Measurements from ENCODE around the gene MICU1.
"Not testable (repeated sequence)": the region's sequence is repeated elsewhere in the genome, so short reads cannot be mapped to it uniquely, and the experiment has no call there.

The MICU1 gene

DNA sequence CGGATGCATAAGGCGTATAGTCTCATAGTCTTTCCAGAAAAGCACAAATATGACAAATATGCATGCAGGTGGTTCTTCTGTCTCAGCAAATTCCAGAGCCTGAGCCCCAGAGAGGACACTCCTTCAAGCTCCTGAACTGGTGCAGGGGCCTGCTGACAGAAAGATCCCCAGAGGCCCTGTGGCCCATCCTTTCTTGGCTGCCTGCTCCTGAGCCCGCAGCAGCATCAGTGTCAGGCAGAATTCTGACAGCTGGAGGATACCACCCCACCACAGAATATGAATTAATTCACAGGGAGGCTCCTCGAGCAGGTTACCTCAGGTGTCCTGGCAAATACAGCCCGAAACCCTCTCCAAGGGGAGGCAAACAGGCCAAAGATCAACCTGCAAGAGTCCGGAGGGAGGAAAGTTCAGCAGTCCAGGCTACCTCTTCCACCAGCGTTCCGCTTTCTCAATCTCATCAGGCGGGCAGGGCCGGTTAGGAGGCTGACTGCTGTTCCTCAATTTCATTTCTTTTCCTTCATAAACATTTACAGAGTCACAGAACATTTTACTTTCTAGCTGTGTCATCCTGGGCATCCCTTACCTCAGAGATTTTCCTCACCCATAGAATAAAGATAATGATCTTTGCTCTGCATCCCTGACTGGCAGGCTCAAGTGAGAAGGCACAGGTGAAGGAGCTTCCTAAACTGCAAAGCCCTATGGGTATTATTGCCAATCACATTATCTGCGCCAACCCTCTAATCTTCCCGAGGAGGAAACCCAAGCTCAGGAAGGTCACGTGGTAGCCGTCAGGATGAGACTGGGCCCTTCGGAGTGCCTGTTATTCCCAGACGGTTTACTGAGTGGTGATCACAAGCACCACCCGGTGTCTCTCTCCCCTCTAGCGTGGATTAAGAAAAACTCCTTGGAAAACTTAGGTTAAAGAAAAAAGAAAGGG, 272.6 kb downstream of the MICU1 start:
- peak in 10 of 58 donors; percentile 16 to 58 (median 38) for DNase-seq

DNA sequence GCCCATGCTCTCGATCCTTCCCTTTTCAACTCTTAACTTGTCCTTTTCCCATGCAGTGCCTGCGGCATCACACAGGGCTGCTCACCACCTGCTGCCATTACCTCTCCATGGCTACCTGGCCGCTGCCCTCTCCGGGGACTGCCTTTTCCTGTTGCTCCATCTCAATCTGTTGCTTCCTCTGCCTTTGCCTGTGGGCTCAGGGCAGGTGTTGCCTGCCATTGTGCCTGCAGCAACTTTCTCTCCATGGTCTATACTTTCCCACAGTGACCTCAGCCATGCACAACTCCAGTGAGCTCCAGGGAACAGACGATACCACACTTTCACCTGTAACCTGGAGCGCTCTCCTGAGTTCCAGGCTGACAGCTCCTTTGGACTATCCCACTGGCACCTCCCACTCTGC, 274.4 kb downstream of the MICU1 start:
- DNase-seq = no peak

DNA sequence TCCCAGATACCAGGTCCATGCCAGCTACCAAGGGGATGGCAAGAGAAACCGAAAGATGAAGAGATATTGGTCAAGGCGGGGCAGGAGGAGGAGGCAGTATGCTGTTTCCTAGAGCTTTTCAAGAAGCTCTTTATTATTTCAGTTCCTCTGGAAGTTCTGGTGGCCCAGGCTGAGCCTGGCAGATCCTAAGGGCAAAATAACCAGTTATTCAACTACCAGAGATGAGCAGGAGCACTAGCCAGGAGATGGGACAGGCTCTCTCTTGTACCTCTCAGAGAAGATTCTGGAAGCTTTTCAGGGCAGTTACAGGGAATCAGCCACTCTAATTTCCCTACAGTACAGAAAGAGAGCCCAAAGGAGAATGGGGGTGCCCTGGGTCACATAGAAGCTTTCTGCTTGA, 276.4 kb downstream of the MICU1 start:
- no peak for DNase-seq

DNA sequence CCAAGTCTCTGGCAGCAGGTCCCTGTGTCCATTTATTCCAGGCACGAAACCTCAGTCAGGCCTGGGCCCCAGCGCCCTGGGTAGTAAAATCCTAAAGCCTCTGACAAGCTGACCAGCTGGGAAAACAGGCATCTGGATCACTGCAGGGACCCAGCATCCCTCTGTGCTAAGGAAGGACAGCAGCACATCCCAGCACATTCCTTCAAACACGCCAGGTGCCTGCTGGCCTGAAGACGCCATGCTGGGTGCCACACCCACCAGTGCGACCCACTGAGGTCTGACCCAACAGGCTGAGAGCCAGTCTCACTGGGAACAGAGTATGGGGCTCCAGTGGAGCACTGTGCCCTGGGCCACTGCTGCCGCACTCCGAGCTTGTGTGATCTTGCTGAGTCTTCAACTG, 277.6 kb downstream of the MICU1 start:
- no peak for DNase-seq

DNA sequence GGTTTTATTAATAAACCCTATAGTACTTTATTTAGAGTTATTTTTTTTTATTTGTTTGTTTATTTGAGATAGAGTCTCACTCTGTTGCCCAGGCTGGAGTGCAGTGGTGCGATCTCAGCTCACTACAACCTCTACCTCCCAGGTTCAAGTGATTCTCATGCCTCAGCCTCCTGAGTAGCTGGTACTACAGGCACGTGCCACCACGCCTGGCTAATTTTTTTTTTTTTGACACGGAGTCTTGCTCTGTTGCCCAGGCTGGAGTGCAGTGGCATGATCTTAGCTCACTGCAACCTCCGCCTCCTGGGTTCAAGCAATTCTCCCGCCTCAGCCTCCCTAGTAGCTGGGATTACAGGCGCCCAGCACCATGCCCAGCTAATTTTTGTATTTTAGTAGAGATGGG, 279.8 kb downstream of the MICU1 start:
- DNase-seq = not testable (repeated sequence)

DNA sequence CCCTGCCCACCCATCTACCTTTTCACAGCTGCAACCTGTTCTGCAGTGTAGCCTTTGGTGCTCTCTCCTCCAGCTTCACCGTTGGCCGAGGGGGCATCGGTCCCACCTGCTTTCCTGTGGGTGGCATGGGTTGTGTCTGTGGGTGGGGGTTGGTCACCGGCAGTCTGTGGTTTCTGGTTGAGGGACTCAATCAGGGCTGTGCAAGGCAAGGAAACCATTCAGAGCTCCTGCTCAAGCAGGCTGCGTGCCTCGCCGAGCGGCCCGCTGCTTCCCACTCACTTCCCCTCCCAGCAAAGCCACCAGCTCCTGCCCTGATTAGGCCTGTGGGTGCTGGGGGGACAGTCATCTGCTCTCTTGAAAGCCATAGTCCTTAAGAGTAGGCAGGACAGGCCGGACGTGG, 280.9 kb downstream of the MICU1 start:
- DNase-seq = no peak

DNA sequence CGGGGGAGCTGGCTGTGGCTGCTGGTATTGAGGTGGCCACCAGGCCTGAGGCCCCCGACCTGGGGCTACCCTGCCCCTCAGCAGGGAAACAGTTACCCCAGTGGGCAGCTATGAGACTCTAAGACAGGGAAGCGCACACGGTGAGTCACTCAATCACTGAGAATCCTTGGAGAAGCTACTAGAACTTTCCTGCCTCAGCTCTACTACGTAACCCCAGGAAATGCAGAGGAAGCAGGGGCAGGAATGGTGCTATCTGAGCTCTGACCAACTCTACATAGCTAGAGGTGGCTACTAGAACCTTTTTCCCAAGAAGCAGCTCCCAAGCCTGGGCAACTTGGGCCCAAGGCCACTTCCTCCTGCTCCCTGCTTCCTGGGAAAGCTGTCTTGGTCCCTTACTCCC, 283.0 kb downstream of the MICU1 start:
- DNase-seq = no peak

DNA sequence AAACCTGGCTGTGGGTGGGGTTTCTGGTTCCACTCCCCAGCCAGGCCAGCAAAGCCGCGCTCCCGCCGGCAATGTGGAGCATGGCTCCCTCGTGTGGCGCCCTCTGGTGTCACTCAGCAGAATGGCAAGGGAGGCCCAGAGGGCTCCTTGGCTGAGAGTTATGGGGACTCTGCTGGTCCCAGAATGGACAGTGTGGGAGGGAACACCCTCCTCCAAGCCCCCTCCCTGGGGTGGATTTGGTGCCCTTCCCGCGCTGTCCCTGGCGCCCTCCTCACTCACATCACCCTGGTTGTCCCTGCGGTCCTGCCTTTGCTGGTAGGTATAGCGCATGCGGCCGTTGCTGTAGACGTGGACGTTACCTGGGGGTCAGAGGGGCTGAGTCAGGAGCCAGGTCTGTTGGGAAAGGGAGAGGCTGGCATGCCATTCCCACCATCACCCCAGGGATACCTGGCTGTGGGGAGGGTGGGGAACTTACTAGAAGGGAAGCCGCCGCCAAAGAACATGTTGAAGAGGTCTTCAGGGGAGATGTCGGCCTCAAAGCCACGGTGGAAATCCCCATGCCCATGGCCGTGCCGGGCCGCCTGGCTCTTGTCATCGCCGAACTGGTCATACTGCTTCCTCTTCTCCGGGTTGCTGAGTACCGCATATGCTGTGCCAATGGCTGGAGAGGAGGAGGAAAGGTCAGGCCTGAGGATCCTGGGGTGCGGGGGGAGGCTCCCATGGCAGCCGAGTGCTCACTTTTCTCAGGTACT, 285.2 kb downstream of the MICU1 start:
- peak in 37 of 58 donors; percentile 13 to 77 (median 40) for DNase-seq

DNA sequence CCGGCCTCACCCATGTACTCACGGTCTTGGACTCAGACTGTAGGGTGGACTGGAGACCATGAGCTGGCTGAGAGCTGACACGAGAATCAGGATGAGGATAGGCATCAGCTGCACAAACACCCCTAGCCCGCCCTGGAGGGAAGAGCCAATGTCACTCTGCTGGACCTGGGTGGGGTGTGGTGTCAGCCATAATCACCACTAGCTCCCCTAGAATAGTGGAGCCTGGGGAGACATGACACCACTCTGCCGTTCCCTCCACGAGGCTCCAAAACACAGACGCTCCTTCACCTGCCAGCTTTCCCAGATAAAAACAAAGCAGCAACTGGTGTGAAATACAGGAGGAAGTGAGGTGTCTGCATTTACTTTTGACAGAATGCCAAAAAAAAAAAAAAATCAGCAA, 287.7 kb downstream of the MICU1 start:
- DNase-seq = no peak

DNA sequence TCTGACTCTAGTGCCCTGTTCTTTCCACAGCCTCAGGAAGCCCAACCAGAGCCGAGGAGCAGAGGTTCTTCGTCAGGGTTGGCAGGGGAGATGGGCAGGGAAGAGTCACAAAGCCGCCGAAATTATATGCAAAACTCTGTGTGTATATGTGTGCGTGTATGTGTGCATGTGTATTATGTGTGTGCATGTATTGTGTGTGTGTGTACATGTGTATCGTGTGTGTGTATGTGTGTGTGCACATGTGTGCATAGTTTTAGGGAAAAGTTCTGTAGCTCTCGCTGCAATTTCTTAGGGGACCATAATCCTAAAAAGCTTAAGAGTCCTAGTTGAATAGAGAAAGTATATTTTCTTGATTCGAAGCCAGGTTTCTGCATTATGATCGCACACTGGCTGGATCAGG, 288.2 kb downstream of the MICU1 start:
- DNase-seq = no peak

DNA sequence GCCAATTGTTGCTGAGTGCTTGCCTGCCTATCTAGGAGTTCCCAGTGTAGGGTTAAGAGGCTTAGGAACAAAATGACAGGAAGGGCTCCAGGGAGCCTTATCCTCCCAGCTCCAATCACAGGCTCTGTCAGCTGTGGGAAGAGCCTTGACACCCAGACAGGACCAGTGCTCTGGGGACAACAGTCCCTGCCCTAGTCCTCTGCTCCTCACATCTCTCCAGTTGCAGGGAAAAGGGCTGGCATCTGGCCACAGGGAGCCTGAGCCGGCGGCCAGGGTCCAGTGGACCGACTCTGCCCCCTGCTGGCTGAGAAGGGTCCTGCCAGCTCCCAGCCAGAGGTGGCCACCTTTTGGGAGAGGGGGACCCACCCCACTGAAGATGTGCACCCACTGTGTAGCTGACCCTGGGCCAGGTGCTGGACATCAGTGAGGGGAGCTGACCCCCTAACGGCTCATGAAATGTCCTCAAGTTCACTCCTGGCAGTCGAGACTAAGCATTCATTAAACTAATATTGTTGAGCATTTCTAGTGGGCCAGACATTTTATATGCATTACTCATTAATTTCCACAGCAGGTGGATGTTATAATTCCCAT, 288.7 kb downstream of the MICU1 start:
- DNase-seq = peak in 53 of 58 donors; percentile 23 to 86 (median 64)

DNA sequence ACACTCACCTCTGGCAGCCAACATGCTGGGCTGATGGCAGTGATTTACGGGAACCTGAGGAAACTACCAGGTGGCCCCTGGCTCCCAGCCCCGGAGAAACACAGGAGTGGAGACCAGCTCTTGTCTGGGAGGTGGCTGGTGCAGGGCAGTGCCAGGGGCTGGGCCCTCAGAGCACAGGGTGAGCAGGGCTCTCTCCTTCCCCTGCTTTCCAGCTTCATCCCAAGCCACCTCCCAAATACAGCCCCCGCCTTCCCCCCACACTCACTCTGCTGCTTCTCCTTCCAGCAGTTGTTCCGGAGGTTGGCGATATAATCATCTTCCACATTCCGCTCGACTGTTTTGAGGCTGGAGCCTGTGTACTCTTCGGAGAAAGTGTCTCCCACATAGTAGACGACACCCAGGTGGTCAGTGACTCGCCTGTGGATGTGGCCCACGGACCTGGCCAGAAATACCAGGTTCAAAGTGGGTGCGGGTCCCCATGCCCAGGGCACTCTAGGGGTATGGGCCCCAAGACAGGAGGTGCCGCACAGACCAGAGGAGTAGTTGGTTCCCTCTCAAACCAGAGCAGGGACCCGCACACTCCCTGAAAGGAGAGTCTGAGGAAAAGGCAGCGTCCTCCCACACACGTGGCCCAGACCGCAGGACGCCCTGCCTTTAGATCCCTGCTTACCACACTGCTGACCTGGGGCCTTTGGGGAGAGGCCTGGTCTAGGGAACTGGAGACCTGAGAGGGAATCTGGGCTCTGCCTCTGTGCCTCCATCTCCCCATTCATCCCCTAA, 289.4 kb downstream of the MICU1 start:
- DNase-seq = peak in 4 of 58 donors; percentile 19 to 43 (median 34)

DNA sequence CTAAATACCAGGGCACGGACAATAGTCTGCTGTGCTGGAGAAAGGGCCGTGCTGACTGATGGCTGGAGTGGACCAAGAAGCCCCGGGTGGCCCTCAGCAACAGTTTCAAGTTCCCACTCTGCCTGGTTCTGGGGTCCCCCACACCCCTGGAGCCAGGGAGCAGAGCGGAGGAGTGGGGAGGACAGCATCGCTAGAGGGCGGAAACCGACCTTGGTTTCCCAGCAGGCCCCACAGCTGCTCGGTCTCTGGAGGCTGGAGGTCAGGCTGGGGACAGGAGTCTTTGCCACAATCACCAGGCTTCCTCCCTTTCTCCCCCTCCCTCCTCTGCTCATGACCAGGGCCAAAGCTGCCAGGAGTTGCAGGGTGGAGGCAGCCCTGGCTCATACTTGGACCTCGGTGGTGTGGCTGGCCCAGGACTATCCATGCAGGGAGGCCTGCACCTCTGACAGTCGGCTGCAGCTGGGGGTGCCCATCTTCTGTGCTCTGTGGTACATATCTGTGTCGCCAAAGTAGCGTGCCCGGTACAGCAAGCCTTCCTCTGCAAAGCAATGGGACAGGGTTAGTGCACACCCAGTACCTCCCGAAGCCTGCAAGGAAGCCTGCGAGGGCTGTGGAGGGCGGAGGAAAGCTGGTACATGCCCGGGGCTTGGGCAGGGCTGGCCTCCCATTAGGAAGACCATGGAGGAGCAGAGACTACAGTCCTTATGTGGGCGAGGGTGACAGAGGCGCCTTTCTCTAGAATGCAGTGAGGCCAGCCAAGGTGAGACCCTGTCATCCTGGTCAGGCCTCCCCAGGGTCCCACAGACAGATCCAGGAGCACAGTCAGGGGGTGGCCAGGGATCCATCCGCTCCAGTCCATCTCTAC, 290.3 kb downstream of the MICU1 start:
- DNase-seq = peak in 2 of 58 donors; percentile 31 to 40

DNA sequence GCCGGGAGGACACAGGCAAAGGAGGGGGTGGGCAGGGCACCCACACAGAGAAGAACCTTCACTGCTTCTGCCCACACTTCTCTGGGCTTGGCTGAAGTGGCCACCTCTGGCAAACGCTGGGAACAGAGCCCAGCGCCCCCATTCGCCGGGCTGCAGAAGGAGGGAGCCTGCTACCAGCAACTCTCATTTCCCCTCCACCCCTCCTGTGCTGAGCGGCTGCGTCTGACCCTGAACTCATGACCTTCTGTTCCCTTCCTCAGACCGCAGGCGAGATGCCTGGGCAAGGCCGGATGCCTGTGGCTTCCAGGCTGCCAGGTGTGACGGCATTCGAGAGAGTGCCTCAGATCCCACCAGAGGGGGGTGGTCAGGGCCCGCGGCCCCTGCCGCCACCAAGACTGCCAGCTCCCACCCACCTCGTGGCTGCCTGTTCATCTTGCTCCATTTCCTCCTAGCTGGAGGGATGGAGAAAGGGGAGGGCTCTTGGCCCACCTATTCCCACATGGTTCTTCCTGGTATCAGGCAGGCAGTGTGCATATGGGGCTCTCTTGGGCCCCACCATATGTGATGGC, 291.0 kb downstream of the MICU1 start:
- DNase-seq = peak in 48 of 58 donors; percentile 32 to 82 (median 67)

DNA sequence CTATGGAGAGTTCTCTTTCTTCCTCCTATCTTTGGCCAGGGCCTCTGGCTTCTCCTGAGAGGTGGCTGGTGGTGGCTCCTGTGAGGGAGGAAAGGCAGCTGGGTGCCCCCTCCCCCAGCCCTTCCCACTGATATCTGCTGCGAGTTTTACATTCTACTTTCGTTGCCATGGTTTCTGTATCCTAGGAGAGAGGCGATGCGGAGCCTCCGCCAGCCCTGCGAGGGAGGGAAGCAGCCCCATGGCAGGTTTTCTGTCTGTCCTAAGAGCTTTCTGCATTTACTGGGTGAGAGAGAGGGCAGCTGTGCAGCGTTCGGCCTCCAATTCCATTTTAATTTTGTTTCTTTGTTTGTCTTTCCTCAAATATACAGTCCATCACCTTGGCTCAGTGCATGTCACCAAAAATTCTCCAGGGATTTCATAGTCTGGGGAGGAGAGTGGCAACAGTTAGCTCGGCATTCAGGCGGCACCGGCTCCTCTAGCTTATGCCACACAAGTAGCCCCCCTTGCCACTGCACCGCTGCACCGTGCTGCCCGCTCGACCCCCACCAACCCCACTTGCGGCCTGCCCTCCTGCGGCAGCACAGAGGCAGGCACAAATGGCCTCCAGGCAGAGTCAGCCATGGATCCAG, 291.6 kb downstream of the MICU1 start:
- DNase-seq = peak in 47 of 58 donors; percentile 29 to 87 (median 66)

DNA sequence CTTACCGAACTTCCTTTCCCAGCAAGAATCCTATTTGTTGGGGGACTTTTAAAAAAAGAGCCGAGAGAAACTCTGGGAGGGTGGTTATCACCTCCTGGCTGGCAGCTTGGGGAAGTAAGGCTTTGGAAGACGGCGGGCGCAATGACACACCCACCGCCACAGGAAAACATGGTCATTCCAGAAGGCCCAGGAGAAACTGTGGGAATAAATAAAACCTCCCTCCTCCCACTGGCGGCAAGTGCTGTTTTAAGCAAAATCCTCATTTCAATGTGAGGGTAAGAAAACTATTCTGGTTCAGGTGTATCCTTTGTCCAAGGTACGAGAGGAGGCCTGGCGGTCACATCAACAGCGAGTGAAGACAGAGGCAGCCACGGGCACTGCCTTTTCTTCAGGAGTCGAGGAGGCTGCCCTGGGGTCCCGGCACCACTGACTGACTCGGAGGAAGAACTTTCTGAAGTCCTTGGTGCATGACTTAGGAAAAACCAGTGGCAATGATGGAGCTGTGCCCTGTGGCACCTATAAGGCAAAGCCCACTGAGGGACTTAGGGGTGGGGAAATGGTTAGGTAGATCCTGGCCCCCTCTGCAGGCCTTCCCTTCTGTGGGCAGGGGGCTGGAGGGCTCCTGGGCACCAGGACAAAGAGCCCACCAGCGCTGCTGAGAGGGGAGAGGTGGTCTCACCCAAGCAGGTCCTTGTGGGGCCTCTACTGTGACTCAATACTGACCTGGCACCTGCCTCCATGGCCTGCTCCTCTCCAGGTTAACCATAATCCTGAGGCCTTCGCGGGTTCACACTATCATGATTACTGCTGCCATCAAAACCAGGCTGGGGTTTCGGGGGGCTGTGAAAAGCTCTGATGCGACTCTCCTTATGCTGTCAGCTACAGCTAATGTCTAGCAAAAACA, 292.5 kb downstream of the MICU1 start:
- peak in 9 of 58 donors; percentile 18 to 54 (median 36) for DNase-seq

DNA sequence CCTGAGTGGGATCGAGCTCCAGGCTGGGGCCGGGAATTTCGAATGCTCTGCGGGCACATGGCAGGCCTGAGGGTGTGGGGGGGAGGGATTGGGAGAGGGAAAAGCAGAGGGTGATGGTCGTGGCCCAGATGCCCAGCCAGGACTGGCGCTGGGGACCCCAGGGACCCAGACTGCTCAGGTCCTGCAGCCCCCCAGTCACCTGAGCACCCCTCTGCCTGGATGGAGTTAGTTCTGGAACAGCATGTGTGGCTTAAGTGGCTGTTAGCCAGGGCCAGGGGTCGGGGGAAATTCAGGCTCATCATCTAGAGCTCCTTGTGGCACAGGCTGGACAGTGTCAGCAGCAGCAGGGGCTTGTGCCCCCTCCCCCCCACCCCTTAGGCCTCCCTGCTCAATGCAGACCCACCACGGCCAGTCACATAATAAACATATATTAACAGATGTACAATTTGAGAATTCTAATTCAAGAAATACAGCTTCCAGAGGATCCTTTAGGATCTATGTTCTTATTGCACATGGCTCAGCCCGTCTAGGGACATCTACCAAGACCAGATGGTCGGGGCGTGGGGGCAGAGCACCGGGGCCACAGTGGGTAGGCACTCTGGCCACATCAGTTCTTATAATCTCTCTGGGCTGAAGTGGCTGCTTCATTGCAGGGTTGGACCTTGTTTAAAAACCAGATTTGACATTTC, 293.3 kb downstream of the MICU1 start:
- DNase-seq = no peak
